C4-2B (cell line): Measurements from ENCODE around the gene HEBP2.

Experiments used
- ZFX ChIP-seq: fragments of 450-650 bp; IDR thresholded peaks from 2 replicates; pipeline ENCODE4 v1.6.1; 2017
- TF ChIP-seq, protein P1 (sequence below): fragments of 450-650 bp; conservative IDR thresholded peaks from 2 replicates; pipeline ENCODE4 v1.5.1; 2017; ENCODE audit warnings: mild to moderate bottlenecking

GRCh38 chr6:138370631-138371451 is 33.2 kb upstream of the HEBP2 start:
- TF ChIP-seq, protein P1, sequence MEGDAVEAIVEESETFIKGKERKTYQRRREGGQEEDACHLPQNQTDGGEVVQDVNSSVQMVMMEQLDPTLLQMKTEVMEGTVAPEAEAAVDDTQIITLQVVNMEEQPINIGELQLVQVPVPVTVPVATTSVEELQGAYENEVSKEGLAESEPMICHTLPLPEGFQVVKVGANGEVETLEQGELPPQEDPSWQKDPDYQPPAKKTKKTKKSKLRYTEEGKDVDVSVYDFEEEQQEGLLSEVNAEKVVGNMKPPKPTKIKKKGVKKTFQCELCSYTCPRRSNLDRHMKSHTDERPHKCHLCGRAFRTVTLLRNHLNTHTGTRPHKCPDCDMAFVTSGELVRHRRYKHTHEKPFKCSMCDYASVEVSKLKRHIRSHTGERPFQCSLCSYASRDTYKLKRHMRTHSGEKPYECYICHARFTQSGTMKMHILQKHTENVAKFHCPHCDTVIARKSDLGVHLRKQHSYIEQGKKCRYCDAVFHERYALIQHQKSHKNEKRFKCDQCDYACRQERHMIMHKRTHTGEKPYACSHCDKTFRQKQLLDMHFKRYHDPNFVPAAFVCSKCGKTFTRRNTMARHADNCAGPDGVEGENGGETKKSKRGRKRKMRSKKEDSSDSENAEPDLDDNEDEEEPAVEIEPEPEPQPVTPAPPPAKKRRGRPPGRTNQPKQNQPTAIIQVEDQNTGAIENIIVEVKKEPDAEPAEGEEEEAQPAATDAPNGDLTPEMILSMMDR: no peak
- no peak for TF ChIP-seq ZFX
